Posterior vena cava (tissue), 2 donors: ENCODE results near the gene EFCAB9. TPM values are rescaled to one million over a fixed set of nuclear protein-coding genes. Genes with fewer than 3 reads are reported as not detected.

Source experiments
- DNase-seq: peaks from one replicate; pipeline ENCODE4 v3.0.0-alpha.2; 2020; ENCODE audit warnings: low spot score
- intact Hi-C, 2 donors: fragments of 100-400 bp; cut with DNase I; formaldehyde crosslinking; loops; one replicate each; pipeline versions ENCODE4 v1.14.1 to v1.14.2; 2022 to 2023
- total RNA-seq, 2 donors: library from RNA; stranded (reverse); fragmentation: NEBNext Ultra II Directional; extraction: Animal tissue kit (Norgen Biotek cat#: 25700); gene quantifications; one replicate each; pipeline ENCODE4 v1.2.1, GENCODE V29; 2021
- donor health status: DM: yes; HTN: yes; CAD: no.
- donor health status: DM: yes; HTN: yes; CAD: no.

EFCAB9 gene
- total RNA-seq, 2 donors from 2014 or later, result not detected

- intact Hi-C loops, result no loop called here
- DNase-seq, result no peak
Measured at GRCh38 chr5:172163346-172163745, 30.6 kb upstream of the EFCAB9 start.

- no peak for DNase-seq
- intact Hi-C loops, result no loop called here
Measured at GRCh38 chr5:172164769-172165212, 29.2 kb upstream of the EFCAB9 start.

- intact Hi-C loops, result no loop called here
- DNase-seq, result no peak
Measured at GRCh38 chr5:172165465-172165864, 28.5 kb upstream of the EFCAB9 start.

GRCh38 chr5:172166030-172166826, 27.7 kb upstream of the EFCAB9 start:
- no peak for DNase-seq
- intact Hi-C loops, result no loop called here

GRCh38 chr5:172167895-172168294, 26.1 kb upstream of the EFCAB9 start:
- DNase-seq, result no peak
- intact Hi-C loops, result no loop called here

GRCh38 chr5:172168311-172168710, 25.7 kb upstream of the EFCAB9 start:
- no peak for DNase-seq
- intact Hi-C loops, result no loop called here

- intact Hi-C loops, result no loop called here
- DNase-seq, result no peak
Measured at GRCh38 chr5:172169216-172169615, 24.8 kb upstream of the EFCAB9 start.

- peak; percentile 76 for DNase-seq
- intact Hi-C loops, result no loop called here
Measured at GRCh38 chr5:172170251-172170701, 23.7 kb upstream of the EFCAB9 start.

GRCh38 chr5:172171118-172171517, 22.9 kb upstream of the EFCAB9 start:
- intact Hi-C loops, result no loop called here
- DNase-seq, result no peak

- intact Hi-C loops, result loop anchor here in 1 of 2 donors (1.0 kb wide), 1 partner anchor 17 kb away; no protein-coding TSS in a partner anchor
- peak; percentile 58 for DNase-seq
Measured at GRCh38 chr5:172172912-172173563, 20.9 kb upstream of the EFCAB9 start.

GRCh38 chr5:172173564-172174153, 20.3 kb upstream of the EFCAB9 start:
- peak; percentile 82 for DNase-seq
- intact Hi-C loops, result no loop called here

GRCh38 chr5:172175263-172175719, 18.7 kb upstream of the EFCAB9 start:
- intact Hi-C loops, result no loop called here
- peak; percentile 89 for DNase-seq

- intact Hi-C loops, result no loop called here
- DNase-seq, result peak; percentile 59
Measured at GRCh38 chr5:172177176-172177575, 16.8 kb upstream of the EFCAB9 start.

GRCh38 chr5:172178301-172178987, 15.5 kb upstream of the EFCAB9 start:
- DNase-seq, result peak; percentile 78
- intact Hi-C loops, result no loop called here

GRCh38 chr5:172178991-172179989, 14.7 kb upstream of the EFCAB9 start:
- DNase-seq, result peak; percentile 52
- intact Hi-C loops, result no loop called here

- intact Hi-C loops, result loop anchor here in 1 of 2 donors (10.0 kb wide), 1 partner anchor 266 kb away; no protein-coding TSS in a partner anchor
- DNase-seq, result peak; percentile 2
Measured at GRCh38 chr5:172180936-172181335, 13.0 kb upstream of the EFCAB9 start.

- intact Hi-C loops, result loop anchor here in 1 of 2 donors (10.0 kb wide), 1 partner anchor 267 kb away; no protein-coding TSS in a partner anchor
- DNase-seq, result peak; percentile 26
Measured at GRCh38 chr5:172182291-172182690, 11.7 kb upstream of the EFCAB9 start.

GRCh38 chr5:172183881-172184280, 10.1 kb upstream of the EFCAB9 start:
- intact Hi-C loops, result loop anchor here in 1 of 2 donors (10.0 kb wide), 1 partner anchor 269 kb away; no protein-coding TSS in a partner anchor
- no peak for DNase-seq
